ENCODE results near the gene DCAF4.

GRCh38 chr14:72926292-72927028, at the start of gene DCAF4:
- TF ChIP-seq, protein P1, sequence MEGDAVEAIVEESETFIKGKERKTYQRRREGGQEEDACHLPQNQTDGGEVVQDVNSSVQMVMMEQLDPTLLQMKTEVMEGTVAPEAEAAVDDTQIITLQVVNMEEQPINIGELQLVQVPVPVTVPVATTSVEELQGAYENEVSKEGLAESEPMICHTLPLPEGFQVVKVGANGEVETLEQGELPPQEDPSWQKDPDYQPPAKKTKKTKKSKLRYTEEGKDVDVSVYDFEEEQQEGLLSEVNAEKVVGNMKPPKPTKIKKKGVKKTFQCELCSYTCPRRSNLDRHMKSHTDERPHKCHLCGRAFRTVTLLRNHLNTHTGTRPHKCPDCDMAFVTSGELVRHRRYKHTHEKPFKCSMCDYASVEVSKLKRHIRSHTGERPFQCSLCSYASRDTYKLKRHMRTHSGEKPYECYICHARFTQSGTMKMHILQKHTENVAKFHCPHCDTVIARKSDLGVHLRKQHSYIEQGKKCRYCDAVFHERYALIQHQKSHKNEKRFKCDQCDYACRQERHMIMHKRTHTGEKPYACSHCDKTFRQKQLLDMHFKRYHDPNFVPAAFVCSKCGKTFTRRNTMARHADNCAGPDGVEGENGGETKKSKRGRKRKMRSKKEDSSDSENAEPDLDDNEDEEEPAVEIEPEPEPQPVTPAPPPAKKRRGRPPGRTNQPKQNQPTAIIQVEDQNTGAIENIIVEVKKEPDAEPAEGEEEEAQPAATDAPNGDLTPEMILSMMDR (IDR thresholded peaks at IDR 0.05): peak in 1 of 6 experiments; percentile 1
- TF ChIP-seq POLR2A (IDR thresholded peaks at IDR 0.05): peak; percentile 24 to 30
